ENCODE measurements around the gene EFTUD2. TPM values are rescaled to one million over a fixed set of nuclear protein-coding genes. Genes with fewer than 3 reads are reported as not detected.

EFTUD2 gene
- total and polyA plus RNA-seq, 2 of the 8 experiments (the other 6 are each of a cell fraction or from before 2014, with no cell fraction given) = 118 to 195 TPM

- no peak for TF ChIP-seq SUZ12 (IDR thresholded peaks at IDR 0.05; ENCODE audit: low read length)
- TF ChIP-seq, protein P1, sequence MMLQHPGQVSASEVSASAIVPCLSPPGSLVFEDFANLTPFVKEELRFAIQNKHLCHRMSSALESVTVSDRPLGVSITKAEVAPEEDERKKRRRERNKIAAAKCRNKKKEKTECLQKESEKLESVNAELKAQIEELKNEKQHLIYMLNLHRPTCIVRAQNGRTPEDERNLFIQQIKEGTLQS (IDR thresholded peaks at IDR 0.05; ENCODE audit: insufficient read depth, low read depth, low read length) = no peak
- TF ChIP-seq, protein P2, sequence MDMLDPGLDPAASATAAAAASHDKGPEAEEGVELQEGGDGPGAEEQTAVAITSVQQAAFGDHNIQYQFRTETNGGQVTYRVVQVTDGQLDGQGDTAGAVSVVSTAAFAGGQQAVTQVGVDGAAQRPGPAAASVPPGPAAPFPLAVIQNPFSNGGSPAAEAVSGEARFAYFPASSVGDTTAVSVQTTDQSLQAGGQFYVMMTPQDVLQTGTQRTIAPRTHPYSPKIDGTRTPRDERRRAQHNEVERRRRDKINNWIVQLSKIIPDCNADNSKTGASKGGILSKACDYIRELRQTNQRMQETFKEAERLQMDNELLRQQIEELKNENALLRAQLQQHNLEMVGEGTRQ (IDR thresholded peaks at IDR 0.05; ENCODE audit: low read length) = no peak
- TF ChIP-seq, protein P3, sequence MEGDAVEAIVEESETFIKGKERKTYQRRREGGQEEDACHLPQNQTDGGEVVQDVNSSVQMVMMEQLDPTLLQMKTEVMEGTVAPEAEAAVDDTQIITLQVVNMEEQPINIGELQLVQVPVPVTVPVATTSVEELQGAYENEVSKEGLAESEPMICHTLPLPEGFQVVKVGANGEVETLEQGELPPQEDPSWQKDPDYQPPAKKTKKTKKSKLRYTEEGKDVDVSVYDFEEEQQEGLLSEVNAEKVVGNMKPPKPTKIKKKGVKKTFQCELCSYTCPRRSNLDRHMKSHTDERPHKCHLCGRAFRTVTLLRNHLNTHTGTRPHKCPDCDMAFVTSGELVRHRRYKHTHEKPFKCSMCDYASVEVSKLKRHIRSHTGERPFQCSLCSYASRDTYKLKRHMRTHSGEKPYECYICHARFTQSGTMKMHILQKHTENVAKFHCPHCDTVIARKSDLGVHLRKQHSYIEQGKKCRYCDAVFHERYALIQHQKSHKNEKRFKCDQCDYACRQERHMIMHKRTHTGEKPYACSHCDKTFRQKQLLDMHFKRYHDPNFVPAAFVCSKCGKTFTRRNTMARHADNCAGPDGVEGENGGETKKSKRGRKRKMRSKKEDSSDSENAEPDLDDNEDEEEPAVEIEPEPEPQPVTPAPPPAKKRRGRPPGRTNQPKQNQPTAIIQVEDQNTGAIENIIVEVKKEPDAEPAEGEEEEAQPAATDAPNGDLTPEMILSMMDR (IDR thresholded peaks at IDR 0.05; ENCODE audit: control extremely low read depth in 1 of 3, insufficient read depth in 1 of 3, low read depth in 1 of 3, low read length in 3 of 3) = no peak
Observed at GRCh38 chr17:44837196-44837595, 62.0 kb downstream of the EFTUD2 start (continued).
